ENCODE measurements around the gene ADORA1.

DNA sequence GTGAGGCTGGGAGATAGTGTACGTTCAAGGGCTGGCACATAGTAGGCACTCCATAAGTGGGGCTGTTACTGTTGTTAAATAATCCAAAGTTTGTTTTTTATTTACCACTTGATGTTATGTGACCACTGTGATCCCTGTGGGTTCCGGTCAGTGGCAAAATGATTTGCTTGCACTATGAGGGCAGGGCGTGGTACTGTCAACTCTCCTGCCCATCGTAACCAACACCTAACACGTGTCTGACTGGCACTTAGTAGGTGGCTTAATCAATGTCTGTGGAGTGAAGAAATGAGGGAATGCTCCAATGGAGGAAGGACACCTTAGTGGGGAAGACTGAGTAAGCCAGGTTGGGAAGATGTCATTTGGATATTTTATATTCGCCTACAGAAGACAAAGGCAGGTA lies 14.6 kb downstream of the ADORA1 start:
- TF ChIP-seq, protein P1, sequence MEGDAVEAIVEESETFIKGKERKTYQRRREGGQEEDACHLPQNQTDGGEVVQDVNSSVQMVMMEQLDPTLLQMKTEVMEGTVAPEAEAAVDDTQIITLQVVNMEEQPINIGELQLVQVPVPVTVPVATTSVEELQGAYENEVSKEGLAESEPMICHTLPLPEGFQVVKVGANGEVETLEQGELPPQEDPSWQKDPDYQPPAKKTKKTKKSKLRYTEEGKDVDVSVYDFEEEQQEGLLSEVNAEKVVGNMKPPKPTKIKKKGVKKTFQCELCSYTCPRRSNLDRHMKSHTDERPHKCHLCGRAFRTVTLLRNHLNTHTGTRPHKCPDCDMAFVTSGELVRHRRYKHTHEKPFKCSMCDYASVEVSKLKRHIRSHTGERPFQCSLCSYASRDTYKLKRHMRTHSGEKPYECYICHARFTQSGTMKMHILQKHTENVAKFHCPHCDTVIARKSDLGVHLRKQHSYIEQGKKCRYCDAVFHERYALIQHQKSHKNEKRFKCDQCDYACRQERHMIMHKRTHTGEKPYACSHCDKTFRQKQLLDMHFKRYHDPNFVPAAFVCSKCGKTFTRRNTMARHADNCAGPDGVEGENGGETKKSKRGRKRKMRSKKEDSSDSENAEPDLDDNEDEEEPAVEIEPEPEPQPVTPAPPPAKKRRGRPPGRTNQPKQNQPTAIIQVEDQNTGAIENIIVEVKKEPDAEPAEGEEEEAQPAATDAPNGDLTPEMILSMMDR (IDR thresholded peaks at IDR 0.05) = no peak
- no peak for TF ChIP-seq POLR2A (IDR thresholded peaks at IDR 0.05)

Measured in esophagus squamous epithelium (tissue), 4 donors.